Epithelial cell of esophagus (primary cell): ENCODE measurements around the gene FIGNL1.
A peak's percentile ranks its signal among the peaks of the same experiment; 100 is the strongest.

Experiments
- DNase-seq: peaks from one replicate; pipeline ENCODE4 v3.0.0; 2010; ENCODE audit warnings: low read depth
- H3K4me3 ChIP-seq: 2 replicates; pipeline ENCODE4 v1.5.1; 2011; ENCODE audit warnings: mild to moderate bottlenecking, low read length, control low read depth
- TF ChIP-seq, protein P1 (sequence below): IDR thresholded peaks from 2 replicates; pipeline ENCODE4 v1.5.1; 2011; ENCODE audit warnings: low read depth, mild to moderate bottlenecking, low read length, control low read depth, inconsistent platforms; ENCODE audit not compliant: insufficient read depth; ENCODE audit errors: missing control alignments

FIGNL1 gene

DNA sequence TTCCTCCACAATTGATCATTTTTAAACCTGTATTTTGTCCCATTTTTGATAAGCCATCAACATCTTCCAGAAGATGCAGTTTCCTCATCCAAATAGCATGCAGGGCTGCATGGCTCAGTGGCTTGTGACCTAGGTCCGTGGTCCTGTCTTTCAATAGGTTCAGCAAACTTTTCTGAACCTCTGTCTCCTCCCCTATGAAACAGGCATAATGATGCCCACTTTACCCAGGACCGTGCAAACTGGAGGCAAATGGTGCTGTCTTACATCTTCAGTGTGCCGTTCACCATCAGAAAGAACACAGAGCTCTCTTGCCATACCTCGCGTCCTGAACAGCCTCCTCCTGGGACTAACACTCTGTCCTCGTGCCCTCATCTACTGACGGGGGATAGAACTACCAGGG is 22.3 kb upstream of the FIGNL1 start:
- H3K4me3 ChIP-seq = no peak overlapping the region
- TF ChIP-seq, protein P1, sequence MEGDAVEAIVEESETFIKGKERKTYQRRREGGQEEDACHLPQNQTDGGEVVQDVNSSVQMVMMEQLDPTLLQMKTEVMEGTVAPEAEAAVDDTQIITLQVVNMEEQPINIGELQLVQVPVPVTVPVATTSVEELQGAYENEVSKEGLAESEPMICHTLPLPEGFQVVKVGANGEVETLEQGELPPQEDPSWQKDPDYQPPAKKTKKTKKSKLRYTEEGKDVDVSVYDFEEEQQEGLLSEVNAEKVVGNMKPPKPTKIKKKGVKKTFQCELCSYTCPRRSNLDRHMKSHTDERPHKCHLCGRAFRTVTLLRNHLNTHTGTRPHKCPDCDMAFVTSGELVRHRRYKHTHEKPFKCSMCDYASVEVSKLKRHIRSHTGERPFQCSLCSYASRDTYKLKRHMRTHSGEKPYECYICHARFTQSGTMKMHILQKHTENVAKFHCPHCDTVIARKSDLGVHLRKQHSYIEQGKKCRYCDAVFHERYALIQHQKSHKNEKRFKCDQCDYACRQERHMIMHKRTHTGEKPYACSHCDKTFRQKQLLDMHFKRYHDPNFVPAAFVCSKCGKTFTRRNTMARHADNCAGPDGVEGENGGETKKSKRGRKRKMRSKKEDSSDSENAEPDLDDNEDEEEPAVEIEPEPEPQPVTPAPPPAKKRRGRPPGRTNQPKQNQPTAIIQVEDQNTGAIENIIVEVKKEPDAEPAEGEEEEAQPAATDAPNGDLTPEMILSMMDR = no peak
- no peak for DNase-seq

DNA sequence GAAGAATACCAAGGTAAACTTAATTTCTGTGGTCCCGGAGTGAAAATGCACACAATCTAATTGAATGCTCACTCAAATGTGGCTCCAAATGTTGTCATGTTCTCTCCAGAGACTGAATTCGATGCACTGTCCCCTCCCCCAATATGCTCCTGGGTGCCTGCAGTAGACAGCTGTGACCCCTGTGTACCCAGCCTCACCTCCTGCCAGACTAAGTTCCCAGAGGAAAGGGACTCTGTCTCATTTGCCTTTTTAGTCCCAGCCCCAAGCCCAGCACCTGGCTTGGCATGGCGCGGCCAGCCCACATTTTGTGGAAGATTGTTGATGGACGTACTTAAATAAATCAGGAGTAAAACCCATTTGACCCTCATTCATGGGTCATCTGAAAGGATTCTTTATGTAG is 21.8 kb upstream of the FIGNL1 start:
- H3K4me3 ChIP-seq = no peak overlapping the region
- DNase-seq = no peak
- TF ChIP-seq, protein P1 = no peak

GRCh38 chr7:50470250-50471163 is 20.4 kb upstream of the FIGNL1 start:
- no peak overlapping the region for H3K4me3 ChIP-seq
- DNase-seq = no peak
- TF ChIP-seq, protein P1 = no peak

DNA sequence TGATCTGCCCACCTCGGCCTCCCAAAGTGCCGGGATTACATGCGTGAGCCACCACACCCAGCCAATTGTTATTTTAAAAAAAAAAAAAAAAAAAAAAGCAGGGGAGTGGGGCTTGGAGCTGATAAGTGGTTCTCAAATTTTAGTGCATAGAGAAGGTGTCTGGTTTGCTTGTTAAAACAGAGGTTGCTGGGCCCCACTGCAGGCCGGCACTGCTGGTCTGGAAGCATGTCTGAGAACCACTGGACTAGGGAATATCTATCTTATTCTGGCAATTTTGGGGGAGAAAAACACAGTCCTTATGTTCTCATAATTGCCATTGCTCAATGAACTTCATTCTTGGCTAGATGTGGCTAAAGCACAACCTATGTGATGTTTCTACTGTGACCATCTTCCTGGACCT is 19.0 kb upstream of the FIGNL1 start:
- TF ChIP-seq, protein P1 = no peak
- no peak overlapping the region for H3K4me3 ChIP-seq
- DNase-seq = no peak

DNA sequence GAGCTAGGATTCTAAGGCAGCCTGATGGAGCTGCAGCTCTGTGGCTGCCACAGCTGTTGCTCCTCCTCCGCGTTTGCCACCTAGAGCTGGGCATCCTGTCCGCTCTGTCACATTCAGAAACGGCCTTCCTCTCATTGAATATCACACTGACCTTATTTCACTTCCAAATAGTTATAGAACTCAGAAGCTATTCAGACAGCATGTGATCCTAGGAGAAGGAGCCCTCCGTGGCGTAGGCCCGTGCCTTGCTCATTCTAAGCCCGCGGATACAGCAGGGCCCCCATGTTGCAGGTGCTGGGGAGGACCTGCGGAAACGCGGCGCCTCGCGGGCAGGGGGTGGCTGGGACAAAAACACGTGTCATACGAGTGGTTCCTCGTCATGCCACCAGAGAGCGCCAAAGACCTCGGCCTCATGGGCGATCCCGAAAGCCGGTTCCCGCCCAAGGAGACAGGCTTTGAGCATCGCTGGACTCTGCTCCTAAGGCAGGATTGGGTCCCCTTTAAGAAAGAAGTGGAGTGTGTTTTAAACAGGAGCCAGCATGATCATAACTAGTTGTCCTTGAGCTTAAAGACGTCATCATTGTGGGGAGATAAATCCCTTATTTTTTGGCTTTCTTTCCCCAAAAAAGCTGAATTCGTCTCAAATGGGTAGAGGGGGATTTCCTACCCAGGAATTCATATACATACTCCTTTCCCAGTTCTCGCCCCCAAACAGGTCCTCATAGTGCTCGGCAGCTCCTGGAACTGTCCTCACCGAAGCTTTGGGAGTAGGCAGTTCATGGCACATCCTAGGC is 17.9 kb upstream of the FIGNL1 start:
- TF ChIP-seq, protein P1 = peak; percentile 87
- peak; percentile 77 for DNase-seq
- H3K4me3 ChIP-seq = no peak overlapping the region

- H3K4me3 ChIP-seq = no peak overlapping the region
- TF ChIP-seq, protein P1 = no peak
- no peak for DNase-seq
Observed at GRCh38 chr7:50466815-50467585, 16.9 kb upstream of the FIGNL1 start.
